T-helper 1 cell treated with Interleukin-12 subunit alpha and Interleukin-12 subunit beta and Interleukin-4 antibody, amounts not matched to agents 30 μg/mL and 1 μg/mL, for 36 hours (primary cell): ENCODE measurements around the gene FRY.

Source experiments
- H3K27ac Mint-ChIP-seq: one replicate; pipeline ENCODE4 v1.8.0; 2021; ENCODE audit warnings: mild to moderate bottlenecking, mixed read lengths
- H3K27me3 Mint-ChIP-seq: one replicate; pipeline ENCODE4 v1.8.0; 2021; ENCODE audit warnings: low read depth, mixed read lengths
- H3K36me3 Mint-ChIP-seq: one replicate; pipeline ENCODE4 v1.8.0; 2021; ENCODE audit warnings: low read depth, mixed read lengths
- H3K4me1 Mint-ChIP-seq: one replicate; pipeline ENCODE4 v1.8.0; 2021; ENCODE audit warnings: low read depth, mixed read lengths
- H3K4me3 Mint-ChIP-seq: one replicate; pipeline ENCODE4 v1.8.0; 2021; ENCODE audit warnings: mild to moderate bottlenecking, moderate library complexity, mixed read lengths
- H3K9me3 Mint-ChIP-seq: one replicate; pipeline ENCODE4 v1.8.0; 2021; ENCODE audit warnings: mixed read lengths

FRY gene

DNA sequence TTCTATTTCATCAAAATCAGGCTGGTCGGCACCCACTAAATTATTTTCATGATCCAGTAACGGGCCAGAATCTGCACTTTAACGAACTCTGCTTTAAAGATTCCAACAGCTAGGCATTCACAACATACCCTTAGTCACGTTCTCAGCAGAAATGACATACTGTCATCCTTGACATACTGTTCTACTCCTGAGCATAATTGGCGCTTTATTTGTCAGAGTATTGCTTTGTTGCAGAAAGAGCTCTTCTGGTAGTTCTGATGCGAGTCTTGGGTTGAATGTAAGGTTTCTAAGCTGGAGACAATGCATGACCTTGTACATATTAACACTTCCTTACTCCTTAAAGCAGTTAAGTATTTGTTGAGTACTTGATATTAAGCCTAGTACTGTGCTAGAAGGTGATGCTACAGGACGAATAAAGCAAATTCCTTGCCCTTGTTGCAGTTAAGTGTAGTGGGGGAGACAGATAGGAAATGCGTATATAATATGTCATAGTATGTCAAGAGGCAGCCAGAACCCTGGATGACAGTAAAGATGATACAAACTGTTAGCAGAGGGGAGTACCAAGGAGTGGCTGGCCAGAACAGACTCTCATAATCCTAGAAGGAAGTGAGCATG is 32.2 kb downstream of the FRY start:
- H3K27ac Mint-ChIP-seq = no peak overlapping the region
- H3K27me3 Mint-ChIP-seq = no peaks in the 10 kb centered on the region
- peaks cover 6% of the 10 kb centered on the region for H3K4me1 Mint-ChIP-seq
- H3K9me3 Mint-ChIP-seq = no peaks in the 10 kb centered on the region
- no peak overlapping the region for H3K4me3 Mint-ChIP-seq
- no peaks in the 10 kb centered on the region for H3K36me3 Mint-ChIP-seq

DNA sequence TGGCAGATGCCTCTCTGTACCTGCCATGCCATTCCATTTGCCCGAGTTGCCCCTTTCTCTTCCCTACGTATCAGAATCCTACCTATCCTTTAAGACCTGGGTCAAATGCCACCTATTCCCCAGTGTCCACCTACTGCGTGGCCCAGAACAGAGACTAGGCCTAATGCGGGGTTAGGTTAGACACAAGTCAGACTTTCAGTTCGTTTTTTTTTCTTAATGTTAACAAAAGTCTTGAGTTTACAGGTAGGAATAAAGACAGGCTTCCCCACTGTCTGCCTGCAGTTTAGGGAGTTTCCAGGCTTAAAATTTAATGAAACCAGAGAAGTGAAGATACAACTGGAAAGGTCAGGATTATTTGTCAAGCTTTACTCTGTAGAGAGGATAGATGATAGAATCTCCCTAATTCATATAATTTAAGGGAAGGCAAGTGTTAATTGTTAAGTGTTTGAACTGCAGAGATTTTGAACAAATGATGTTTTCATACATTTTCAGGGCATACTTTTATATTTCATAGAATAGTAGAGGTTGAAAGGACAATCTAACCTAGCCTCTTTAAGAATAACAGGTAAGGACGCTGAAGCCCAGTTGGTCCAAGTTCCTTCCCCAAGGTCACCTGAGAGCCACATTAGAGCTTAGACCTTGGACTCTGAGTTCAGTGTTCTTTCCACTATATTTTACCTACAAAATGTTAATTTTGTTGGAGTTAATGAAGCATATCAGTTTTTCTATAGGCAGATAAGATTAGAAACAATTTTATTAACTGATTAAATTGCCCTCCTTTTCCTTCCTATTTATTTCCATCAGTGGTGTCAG is 35.8 kb downstream of the FRY start:
- no peaks in the 10 kb centered on the region for H3K4me1 Mint-ChIP-seq
- H3K27ac Mint-ChIP-seq = no peak overlapping the region
- H3K4me3 Mint-ChIP-seq = no peak overlapping the region
- peaks cover 7% of the 10 kb centered on the region for H3K9me3 Mint-ChIP-seq
- H3K36me3 Mint-ChIP-seq = no peaks in the 10 kb centered on the region
- no peaks in the 10 kb centered on the region for H3K27me3 Mint-ChIP-seq

DNA sequence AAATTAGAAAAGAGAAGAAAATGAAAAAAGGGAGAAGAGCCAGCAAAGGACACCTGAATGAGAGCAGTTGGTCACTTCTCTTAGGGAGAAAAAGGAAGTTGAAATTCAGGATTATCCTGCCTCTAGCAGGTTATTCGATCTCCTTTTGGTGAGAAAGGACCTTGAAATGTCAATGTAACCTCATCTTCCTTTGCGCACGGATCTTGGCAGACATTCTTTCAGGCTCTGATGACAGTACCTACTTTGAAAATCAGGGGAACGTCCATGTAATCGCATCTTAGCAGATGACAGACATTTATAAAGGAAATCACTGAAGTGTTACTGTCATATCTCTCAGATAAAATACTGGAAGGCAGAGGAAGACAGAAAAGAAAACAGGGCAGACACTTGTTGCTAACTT is 36.7 kb downstream of the FRY start:
- Mint-ChIP-seq H3K36me3 (no peaks in the 10 kb centered on the region), H3K4me3 (no peak overlapping the region), H3K27me3 (no peaks in the 10 kb centered on the region), H3K27ac (no peak overlapping the region), H3K9me3 (peaks cover 7% of the 10 kb centered on the region), H3K4me1 (no peaks in the 10 kb centered on the region)

DNA sequence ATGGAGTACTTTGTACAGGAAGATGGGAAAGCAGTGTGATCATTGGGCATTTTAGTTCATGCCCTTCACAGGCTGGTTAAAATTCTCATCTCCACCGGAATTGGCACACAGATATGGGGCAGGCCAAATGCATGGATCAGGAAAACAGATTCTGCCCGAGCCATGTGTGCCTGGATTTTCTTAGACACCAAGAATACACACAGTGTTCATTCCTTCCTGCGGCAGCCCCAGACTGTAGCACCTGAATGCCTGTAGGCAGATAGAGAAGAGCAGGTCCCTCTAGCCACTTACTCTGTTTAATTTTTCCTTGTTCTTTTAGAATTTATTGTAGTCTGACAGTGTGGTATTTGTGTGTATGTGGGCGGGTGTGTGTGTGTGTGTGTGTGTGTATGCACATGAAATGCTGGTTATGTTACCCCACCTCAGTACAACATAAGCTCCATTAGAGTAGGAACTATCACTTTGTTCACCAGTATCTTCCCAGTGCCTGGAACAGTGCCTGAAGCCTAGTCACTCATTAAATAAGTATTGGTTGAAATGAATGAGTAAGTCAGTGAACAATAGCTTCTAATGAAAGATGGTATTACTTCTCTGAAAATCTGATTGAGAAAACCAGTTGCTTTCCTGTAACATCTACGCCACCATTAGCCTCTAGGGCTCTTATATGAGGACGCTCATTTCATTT is 41.7 kb downstream of the FRY start:
- H3K27ac Mint-ChIP-seq = no peak overlapping the region

DNA sequence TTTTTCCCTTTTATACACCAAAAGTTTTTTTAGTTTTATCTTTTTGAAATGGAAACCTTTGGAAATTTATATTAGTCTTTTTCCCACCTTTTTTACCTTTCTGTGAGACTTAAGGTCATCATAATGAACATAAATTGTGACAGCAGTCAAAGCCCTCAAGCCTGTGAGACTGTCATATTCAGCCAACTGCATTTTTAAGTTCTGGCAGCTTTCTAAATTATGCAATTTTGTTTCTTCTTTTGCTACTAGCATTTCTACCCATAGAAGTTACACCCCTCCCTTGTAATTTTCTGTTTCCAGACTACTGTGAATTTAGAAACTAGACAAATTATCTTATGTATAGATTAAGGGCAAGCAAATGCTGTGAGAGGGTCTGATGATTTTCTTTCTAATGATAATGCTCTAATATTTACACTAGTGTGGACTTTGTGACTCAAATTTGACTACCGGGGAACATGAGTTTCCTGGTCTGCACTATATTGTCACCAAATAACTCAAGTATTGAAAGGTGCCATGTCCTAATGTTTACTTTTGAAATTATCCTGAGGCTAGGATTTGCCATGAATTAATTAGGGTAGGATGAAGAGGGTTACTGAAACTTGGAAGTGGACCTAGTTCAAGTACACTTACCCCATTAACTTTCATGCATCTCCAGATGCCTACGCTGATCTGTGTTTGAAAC is 43.7 kb downstream of the FRY start:
- H3K4me1 Mint-ChIP-seq = no peaks in the 10 kb centered on the region
- no peak overlapping the region for H3K4me3 Mint-ChIP-seq
- no peak overlapping the region for H3K27ac Mint-ChIP-seq
- H3K36me3 Mint-ChIP-seq = peaks cover 2% of the 10 kb centered on the region
- H3K9me3 Mint-ChIP-seq = peaks cover 5% of the 10 kb centered on the region
- no peaks in the 10 kb centered on the region for H3K27me3 Mint-ChIP-seq

More for the DNA sequence above, 41.7 kb downstream of the FRY start:
- H3K36me3 Mint-ChIP-seq = no peaks in the 10 kb centered on the region
- H3K9me3 Mint-ChIP-seq = peaks cover 7% of the 10 kb centered on the region
- H3K4me3 Mint-ChIP-seq = no peak overlapping the region
- no peaks in the 10 kb centered on the region for H3K27me3 Mint-ChIP-seq
- H3K4me1 Mint-ChIP-seq = no peaks in the 10 kb centered on the region

DNA sequence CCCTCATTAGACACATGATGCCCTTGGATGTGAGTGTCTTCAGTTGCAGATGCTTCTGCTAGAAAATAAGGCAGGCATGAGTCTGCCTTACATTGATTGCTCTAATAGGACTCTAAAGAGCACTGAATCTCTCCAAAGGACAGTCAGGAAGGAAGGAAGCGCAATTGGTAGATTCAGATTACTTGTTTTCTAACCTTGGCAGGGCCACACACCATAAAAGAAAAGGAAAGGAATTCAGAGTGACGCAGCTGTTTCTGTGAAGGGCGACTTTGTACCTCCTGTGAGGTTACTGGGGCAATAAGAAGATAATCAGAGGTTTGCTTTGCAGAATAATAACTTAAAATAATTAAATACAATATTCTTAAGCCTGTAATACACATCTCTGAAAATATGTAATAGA is 48.0 kb downstream of the FRY start:
- H3K36me3 Mint-ChIP-seq = peaks cover 4% of the 10 kb centered on the region
- H3K9me3 Mint-ChIP-seq = no peaks in the 10 kb centered on the region
- no peak overlapping the region for H3K4me3 Mint-ChIP-seq
- H3K27me3 Mint-ChIP-seq = no peaks in the 10 kb centered on the region
- no peak overlapping the region for H3K27ac Mint-ChIP-seq
- no peaks in the 10 kb centered on the region for H3K4me1 Mint-ChIP-seq

DNA sequence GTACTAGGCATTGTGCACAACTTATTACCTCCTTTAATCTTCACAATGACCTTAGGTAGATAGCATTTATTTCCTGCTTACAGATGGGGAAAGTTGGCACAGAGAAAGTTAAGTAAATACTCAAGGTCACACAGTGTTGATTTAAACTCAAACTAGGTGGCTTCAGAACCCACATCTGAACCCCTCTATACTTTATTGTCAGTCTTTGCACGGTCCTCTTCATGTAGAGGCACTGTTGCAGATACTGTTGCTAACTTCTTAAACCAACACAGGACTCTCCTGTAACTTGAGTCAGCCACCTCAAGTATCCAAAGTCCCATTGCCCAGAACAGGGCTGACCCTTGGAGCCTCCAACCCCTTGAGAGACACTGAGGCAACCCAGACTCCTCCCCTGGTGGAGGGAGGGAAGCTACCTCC is 48.8 kb downstream of the FRY start:
- Mint-ChIP-seq H3K27me3 (no peaks in the 10 kb centered on the region), H3K27ac (no peak overlapping the region), H3K36me3 (peaks cover 4% of the 10 kb centered on the region), H3K4me1 (no peaks in the 10 kb centered on the region), H3K4me3 (no peak overlapping the region), H3K9me3 (no peaks in the 10 kb centered on the region)

DNA sequence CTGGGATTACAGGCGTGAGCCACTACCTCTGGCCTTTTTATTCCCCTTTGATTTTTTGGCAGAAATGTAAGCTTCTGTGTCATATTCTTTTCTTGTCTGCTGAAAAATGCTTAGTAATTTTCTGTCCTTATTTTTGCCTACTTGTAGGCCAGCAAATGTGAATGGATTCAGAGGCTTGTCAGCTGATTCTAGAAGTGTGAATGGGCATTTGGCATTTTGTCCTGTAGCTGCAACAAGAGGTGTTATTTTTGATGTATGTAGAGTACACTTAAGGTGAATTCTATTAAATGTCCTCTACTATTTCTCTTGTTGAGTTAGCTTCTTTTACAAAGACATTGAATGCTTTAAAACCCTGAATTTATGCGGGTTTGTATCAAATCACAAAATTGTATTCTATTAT is 50.0 kb downstream of the FRY start:
- H3K36me3 Mint-ChIP-seq = peaks cover 4% of the 10 kb centered on the region
- H3K4me1 Mint-ChIP-seq = no peaks in the 10 kb centered on the region
- H3K9me3 Mint-ChIP-seq = no peaks in the 10 kb centered on the region
- no peak overlapping the region for H3K27ac Mint-ChIP-seq
- no peaks in the 10 kb centered on the region for H3K27me3 Mint-ChIP-seq
- H3K4me3 Mint-ChIP-seq = no peak overlapping the region

DNA sequence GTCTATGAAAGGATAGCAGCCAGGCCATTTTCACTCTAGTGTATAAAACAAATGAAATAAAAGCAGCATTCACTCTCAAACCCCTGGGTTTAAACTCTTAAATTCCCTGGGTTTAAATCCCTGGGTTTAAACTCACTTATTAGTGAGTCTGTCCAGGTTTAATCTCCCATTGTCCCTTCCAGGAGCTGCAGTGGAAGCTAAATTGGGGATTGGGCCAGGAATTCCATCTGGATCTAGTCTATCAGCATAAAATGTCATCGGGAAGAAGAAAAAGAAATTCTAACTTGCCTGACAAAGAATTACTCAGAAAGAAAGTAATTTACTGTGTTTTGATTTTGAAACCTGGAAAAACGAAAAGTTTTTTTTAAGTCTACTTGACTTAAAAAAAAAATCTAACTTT is 54.8 kb downstream of the FRY start:
- Mint-ChIP-seq H3K27me3 (no peaks in the 10 kb centered on the region), H3K36me3 (peaks cover 4% of the 10 kb centered on the region), H3K27ac (no peak overlapping the region), H3K4me3 (no peak overlapping the region), H3K9me3 (no peaks in the 10 kb centered on the region), H3K4me1 (no peaks in the 10 kb centered on the region)

DNA sequence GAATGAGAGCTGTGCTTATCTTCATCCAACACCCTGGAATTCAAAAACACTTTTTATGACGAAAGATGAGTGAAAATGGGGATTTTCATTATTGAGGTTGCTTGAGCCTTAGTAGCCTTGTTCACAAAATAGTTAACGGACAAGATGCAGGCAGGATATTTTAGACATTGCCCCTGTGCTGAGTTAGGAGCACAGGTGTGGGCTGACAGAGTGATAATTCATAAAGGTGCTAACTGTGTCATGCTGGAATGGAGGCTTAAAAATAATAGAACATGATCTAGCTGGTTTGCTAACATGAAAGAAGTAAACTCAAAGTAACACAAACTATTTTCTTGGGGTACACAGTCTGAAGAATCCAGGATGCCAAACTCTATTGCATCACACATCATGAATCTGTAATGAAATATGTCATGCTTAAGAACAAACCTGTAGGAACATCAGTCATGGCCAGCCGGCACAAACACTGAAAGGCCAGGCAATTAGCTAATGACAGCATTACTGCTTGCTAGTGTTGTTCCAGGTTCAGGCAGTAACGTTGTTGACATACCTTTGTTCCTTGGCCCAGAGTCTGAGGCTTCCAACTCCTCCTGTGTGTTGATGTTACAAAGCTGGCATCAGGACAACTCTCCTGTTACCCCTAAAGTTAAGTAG is 55.3 kb downstream of the FRY start:
- H3K27ac Mint-ChIP-seq = no peak overlapping the region
- no peaks in the 10 kb centered on the region for H3K4me1 Mint-ChIP-seq
- peaks cover 4% of the 10 kb centered on the region for H3K36me3 Mint-ChIP-seq

DNA sequence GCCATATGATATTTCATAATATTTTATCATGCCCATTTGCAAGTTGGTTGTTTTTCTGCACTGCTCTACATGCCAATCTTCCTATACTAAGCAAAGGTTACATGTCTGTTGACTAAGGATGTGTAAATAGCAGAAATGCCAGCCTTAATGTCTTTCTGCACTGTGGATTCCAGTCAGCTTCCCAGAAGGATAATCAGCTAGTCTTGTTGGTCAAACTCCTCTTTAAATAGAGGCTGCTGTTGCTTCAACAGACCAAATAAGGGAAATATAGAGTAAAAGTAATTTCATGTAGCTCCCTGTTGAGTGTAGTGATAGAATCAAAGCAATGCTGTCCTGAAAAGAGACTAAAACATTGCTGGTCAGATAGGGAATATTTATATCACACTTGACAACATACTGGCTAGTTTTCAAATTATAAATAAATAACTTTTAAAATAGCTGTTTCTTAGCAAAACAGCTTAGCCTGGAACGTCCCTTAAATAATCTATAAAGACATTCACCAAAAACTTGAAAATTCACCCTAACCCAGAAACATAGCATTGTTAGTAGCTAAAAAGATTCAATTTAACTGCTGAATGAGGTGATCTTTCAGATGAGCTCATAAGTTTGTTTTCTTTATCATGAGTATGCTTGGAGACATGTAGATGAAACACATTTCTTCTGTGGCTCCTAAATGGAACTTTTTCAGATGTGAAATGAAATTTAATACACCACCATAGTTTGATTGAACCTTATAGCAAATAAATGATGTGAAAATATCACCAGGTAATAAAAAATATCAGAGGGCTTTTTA is 56.6 kb downstream of the FRY start:
- Mint-ChIP-seq H3K4me1 (no peaks in the 10 kb centered on the region), H3K4me3 (no peak overlapping the region), H3K27me3 (no peaks in the 10 kb centered on the region), H3K36me3 (peaks cover 2% of the 10 kb centered on the region), H3K9me3 (no peaks in the 10 kb centered on the region), H3K27ac (no peak overlapping the region)

More for the DNA sequence above, 55.3 kb downstream of the FRY start:
- Mint-ChIP-seq H3K27me3 (no peaks in the 10 kb centered on the region), H3K4me3 (no peak overlapping the region), H3K9me3 (no peaks in the 10 kb centered on the region)

DNA sequence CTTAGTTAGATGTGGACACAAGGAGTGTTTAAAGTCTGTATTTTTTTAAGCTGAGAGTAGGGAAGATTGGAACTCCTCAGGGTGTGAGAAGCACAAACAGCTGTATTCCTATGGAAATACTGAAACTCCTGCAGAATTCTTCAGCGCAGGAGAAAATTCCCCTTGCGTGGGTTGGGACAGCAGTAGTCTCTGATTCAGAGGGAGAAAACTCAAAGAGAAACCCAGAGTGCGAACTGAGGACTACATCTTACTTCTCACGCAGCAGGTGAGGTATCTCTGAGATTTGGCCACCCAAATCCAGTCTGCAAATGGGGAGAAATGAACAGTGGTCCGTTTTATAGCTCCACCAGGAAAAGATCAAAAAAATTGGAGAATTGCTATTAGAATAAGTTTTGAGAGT is 60.9 kb downstream of the FRY start:
- H3K4me1 Mint-ChIP-seq = no peaks in the 10 kb centered on the region
- H3K9me3 Mint-ChIP-seq = no peaks in the 10 kb centered on the region
- no peak overlapping the region for H3K27ac Mint-ChIP-seq
- H3K27me3 Mint-ChIP-seq = no peaks in the 10 kb centered on the region
- peaks cover 2% of the 10 kb centered on the region for H3K36me3 Mint-ChIP-seq
- H3K4me3 Mint-ChIP-seq = no peak overlapping the region

DNA sequence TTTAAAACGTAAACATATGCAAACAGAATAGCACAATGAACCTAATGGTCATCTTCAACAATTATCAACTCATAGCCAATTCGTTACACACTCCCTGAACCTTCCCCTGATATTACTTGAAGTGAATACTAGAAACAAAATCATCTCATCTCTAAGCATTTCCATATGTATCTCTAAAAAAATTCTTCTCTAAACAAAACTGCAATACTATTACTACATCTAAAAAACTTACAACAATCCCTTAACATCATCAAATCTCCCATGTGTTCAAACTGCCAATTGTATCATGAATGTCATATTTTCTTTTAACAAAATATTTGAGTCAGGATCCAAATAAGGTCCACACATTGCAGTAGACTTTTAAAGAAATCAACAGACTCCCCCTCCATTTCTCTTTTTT is 61.4 kb downstream of the FRY start:
- H3K4me3 Mint-ChIP-seq = no peak overlapping the region
- no peak overlapping the region for H3K27ac Mint-ChIP-seq
- peaks cover 2% of the 10 kb centered on the region for H3K36me3 Mint-ChIP-seq
- H3K9me3 Mint-ChIP-seq = no peaks in the 10 kb centered on the region
- no peaks in the 10 kb centered on the region for H3K27me3 Mint-ChIP-seq
- H3K4me1 Mint-ChIP-seq = no peaks in the 10 kb centered on the region

DNA sequence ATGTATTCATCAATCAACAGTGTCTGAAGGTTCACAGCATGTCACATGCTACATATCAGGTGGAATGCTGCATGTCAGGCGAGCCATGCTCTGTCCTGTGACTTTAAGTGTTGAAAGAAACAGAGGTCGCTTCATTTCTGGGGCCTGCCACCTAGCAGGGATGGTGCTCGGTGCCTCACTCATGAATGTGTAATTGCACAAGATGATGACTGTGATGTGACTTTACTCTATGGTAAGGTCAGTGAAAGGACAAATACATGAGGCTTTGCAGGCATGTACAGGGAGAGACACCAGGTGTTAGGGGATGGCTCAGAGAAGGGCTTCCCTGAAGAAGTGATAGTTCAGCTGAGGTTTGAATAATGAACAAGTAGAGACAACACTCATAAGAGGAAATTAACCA is 66.7 kb downstream of the FRY start:
- no peaks in the 10 kb centered on the region for H3K27me3 Mint-ChIP-seq
- peaks cover 2% of the 10 kb centered on the region for H3K36me3 Mint-ChIP-seq
- H3K9me3 Mint-ChIP-seq = no peaks in the 10 kb centered on the region
- no peak overlapping the region for H3K4me3 Mint-ChIP-seq
- no peak overlapping the region for H3K27ac Mint-ChIP-seq
- no peaks in the 10 kb centered on the region for H3K4me1 Mint-ChIP-seq
